HL-60 (cell line): Measurements from ENCODE around the gene SH3GL1.

Experiments
- DNase-seq, 2 experiments: peaks; one replicate each; pipeline ENCODE4 v3.0.0-alpha.2; 2010 to 2020; ENCODE audit warnings: low read depth in 1 of 2, low spot score in 1 of 2
- H3K27ac ChIP-seq: fragments of 250-450 bp; sonication (Bioruptor Pico); replicated peaks from 2 replicates; pipeline ENCODE4 v1.5.1; 2020; ENCODE audit warnings: mild to moderate bottlenecking, moderate library complexity
- H3K27me3 ChIP-seq: fragments of 250-450 bp; sonication (Bioruptor Pico); 2 replicates; pipeline ENCODE4 v1.5.1; 2021; ENCODE audit warnings: mild to moderate bottlenecking, moderate library complexity; ENCODE audit not compliant: insufficient read depth, poor library complexity, severe bottlenecking
- H3K4me3 ChIP-seq: replicated peaks from 2 replicates; pipeline ENCODE4 v1.5.1; 2011; ENCODE audit warnings: mild to moderate bottlenecking, control low read depth, low read length; ENCODE audit not compliant: insufficient read depth
- CTCF ChIP-seq: IDR thresholded peaks from one replicate; pipeline ENCODE4 v1.5.1; 2011; ENCODE audit warnings: low read length, control low read depth, inconsistent platforms; ENCODE audit not compliant: insufficient read depth
- GABPA ChIP-seq: IDR thresholded peaks from 2 replicates; pipeline ENCODE4 v1.6.1; 2012; ENCODE audit warnings: low read depth
- POLR2AphosphoS5 ChIP-seq: IDR thresholded peaks from 2 replicates; pipeline ENCODE4 v1.6.1; 2012; ENCODE audit warnings: low read depth
- REST ChIP-seq: IDR thresholded peaks from 2 replicates; pipeline ENCODE4 v1.6.1; 2012; ENCODE audit warnings: low read depth; ENCODE audit not compliant: insufficient replicate concordance
- SPI1 ChIP-seq: IDR thresholded peaks from 2 replicates; pipeline ENCODE4 v1.6.1; 2012; ENCODE audit warnings: low read depth, mild to moderate bottlenecking, borderline replicate concordance

Gene SH3GL1

GRCh38 chr19:4405977-4406376 lies 5.6 kb upstream of the SH3GL1 start:
- TF ChIP-seq REST (no peak), SPI1 (no peak), POLR2AphosphoS5 (no peak), GABPA (no peak), CTCF (no peak)
- Histone ChIP-seq H3K27ac (no peak overlapping the region), H3K27me3 (no peaks in the 10 kb centered on the region), H3K4me3 (no peak overlapping the region)
- DNase-seq = no peak

- Histone ChIP-seq H3K27me3 (no peaks in the 10 kb centered on the region), H3K4me3 (peak overlapping the region; percentile 93), H3K27ac (peak overlapping the region; percentile 89)
- TF ChIP-seq SPI1 (no peak), GABPA (no peak), CTCF (no peak), REST (no peak), POLR2AphosphoS5 (peak; percentile 50)
- DNase-seq = peak in 1 of 2 experiments; percentile 21
Measured at GRCh38 chr19:4403005-4403761, 2.8 kb upstream of the SH3GL1 start.

GRCh38 chr19:4402171-4403004 lies 2.0 kb upstream of the SH3GL1 start, which contains the start of gene CHAF1A:
CHAF1A (plus strand) TSS chr19:4402640; CDS start chr19:4402763, 123 bp downstream.
- Histone ChIP-seq H3K4me3 (peak within 1 kb of the TSS; percentile 93), H3K27ac (peak within 1 kb of the TSS; percentile 89)

More at GRCh38 chr19:4402171-4403004, 2.0 kb upstream of the SH3GL1 start, which contains the start of gene CHAF1A:
- no peaks in the 10 kb centered on the region for H3K27me3 ChIP-seq
- peak; percentile 100 for DNase-seq
- TF ChIP-seq POLR2AphosphoS5 (no peak), CTCF (no peak), GABPA (no peak)
